Vagina (tissue), 2 donors: ENCODE results near the gene SLC2A11.

ENCODE experiments used
- POLR2A ChIP-seq, 2 donors: fragments of 450-650 bp; IDR thresholded peaks; one replicate each; pipeline ENCODE4 v1.6.1; 2017; ENCODE audit warnings: antibody characterized with exemption in 2 of 2, mild to moderate bottlenecking in 2 of 2, moderate library complexity in 2 of 2
- TF ChIP-seq, protein P1 (sequence below), 3 experiments: fragments of 450-650 bp in 2 of 3; fragments of 200-600 bp in 1 of 3; sonication (generic) in 1 of 3; IDR thresholded peaks; one replicate each; pipeline ENCODE4 v1.5.1; 2017 to 2019; ENCODE audit warnings: antibody characterized with exemption in 3 of 3, mild to moderate bottlenecking in 2 of 3, moderate library complexity in 2 of 3

DNA sequence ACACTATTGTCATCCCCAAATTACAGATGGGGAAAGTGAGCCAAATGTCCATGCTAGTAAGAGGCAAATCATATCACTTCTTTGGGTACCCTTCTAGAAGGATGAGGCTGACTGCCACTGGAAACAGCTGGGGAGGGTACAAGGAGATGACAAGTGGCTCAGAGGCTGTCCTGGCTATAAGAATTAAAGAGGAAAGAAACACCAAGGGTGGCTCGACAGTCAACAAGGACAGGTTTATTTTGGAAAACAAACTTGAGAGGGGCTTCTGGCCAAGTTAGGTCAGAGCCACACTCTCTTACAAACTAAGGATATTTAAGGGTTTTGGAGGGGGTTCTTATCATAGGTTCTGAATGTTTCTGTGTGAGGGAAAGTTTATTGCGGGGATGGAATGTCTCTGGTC lies 34.5 kb downstream of the SLC2A11 start:
- TF ChIP-seq, protein P1, sequence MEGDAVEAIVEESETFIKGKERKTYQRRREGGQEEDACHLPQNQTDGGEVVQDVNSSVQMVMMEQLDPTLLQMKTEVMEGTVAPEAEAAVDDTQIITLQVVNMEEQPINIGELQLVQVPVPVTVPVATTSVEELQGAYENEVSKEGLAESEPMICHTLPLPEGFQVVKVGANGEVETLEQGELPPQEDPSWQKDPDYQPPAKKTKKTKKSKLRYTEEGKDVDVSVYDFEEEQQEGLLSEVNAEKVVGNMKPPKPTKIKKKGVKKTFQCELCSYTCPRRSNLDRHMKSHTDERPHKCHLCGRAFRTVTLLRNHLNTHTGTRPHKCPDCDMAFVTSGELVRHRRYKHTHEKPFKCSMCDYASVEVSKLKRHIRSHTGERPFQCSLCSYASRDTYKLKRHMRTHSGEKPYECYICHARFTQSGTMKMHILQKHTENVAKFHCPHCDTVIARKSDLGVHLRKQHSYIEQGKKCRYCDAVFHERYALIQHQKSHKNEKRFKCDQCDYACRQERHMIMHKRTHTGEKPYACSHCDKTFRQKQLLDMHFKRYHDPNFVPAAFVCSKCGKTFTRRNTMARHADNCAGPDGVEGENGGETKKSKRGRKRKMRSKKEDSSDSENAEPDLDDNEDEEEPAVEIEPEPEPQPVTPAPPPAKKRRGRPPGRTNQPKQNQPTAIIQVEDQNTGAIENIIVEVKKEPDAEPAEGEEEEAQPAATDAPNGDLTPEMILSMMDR (IDR thresholded peaks at IDR 0.05): no peak
- no peak for TF ChIP-seq POLR2A (IDR thresholded peaks at IDR 0.05)
